ENCODE results near the gene EPHA6.

EPHA6 gene

DNA sequence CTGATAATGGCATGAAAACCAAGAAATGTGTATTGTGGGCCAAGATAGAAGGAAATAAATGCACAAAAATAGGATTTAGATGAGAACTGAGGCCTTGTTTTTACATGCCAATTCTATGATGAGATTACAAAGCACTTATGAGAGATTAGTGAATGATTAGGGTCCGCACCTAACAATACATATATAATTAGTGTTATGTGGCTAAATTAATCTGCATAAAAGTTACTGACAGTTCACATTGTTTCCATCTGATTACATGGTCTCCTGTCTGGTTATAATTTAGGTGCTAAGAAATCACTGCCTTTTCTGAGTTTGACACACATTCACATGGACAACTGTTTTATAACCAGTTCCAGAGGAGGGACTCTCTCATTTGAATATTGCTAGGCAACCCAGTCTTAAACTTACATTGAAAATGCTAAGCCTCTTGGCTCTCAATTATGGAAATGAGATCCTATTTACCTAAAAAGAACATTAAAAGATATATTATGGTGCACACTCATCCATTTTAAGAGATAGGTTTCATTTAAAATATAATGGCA, 833.1 kb downstream of the EPHA6 start:
- no peak for DNase-seq (ENCODE audit: low read depth)

DNA sequence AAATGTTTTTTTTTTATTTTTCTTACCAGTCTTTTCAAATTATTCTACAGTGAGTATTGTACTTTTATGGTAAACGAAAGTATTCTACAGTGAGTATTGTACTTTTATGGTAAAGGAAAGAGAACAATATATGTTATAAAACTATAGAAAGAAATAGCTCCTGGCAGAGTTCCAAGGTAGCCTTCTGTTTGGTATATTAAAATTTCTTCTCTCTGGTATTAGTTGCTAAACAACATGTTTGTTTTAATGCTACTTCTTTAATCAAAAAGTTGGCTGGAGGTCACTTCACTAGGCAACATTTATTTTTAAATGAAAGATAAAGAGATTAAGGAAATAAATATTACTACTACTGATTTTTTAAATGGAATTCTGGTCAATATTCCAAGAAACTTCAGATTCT, 841.6 kb downstream of the EPHA6 start:
- DNase-seq (ENCODE audit: low read depth): no peak

DNA sequence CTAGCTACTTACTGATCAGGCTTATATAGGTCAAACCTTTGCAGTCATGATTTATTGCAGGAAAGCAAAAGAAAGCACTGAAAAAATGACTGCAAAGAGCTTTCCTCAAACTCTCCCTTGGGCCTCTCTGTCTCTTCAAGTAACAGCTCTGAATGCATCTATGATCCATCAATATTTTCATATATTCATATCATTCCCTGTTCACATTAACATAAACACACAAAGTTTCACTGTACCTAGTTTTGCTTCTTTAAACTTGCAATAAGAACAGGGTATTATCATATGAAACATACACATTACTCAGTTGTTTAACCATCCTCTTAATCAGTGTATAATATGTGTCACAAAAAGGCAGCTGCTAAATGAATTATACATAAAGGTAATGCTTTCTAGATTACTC, 842.2 kb downstream of the EPHA6 start:
- DNase-seq (ENCODE audit: low read depth): no peak

DNA sequence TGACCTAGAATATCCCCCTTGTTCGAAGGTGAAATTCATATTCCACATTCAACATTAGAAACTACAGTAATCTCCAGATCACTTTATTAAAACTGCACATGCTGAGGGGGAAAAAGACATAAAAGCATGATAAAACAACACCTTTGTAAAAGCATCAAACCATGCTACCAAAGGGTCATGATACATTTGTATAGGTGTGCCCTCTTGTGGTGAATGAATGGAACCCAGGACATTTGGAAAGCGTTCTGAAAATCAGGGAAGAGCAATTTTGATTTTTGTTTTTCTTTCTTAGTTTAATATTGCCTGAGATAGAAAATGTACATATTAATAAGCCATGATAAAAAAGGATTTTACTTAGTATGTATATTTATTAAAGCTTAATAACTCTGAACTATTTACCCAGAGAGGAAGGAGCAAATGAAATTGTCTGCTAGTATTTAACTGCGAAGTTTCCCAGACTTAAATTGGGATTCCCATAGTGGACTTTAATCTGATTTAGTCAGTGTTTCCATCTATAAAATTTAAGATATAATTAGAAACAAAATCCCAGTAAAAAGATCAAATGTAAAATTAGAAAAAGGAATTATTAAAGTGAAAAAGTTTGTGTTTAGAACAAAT, 844.4 kb downstream of the EPHA6 start:
- no peak for DNase-seq (ENCODE audit: low read depth)

DNA sequence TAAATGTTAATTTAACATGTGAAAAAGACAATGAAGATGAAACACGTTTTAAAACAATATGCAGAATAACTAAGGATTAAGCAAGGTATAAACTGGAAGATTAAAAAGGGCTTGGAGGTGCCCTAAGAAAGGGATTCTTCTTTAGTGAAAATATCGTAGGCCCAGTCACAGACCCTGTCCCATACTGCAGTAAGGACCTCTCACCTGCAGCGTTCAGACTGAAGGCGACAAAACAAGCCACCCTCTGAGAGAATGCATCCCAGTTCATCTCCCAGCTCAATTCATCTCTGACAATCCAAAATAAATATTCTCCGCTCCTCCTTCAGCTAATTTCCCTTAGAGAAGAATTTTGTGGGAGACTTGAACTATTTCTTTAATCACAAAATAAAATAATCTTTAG, 847.9 kb downstream of the EPHA6 start:
- DNase-seq (ENCODE audit: low read depth): no peak

DNA sequence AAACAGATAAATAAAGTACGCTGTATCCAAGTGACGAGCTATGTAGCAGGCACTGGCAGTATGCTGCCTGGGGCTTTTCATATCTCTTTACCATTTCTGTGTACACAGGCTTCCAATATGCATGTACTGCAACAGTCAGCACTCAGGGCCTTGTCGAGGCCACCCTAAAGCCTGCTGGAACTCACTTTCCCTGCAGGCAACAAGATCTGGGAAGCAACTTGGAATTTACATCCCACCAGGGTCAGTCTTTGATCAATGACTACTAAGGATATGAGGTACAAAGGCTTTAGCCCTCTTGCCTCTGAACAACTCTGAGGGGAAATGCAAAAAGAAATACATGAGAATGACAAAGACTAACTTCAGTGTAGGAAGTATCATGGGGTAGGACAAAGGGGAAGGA, 848.4 kb downstream of the EPHA6 start:
- DNase-seq (ENCODE audit: low read depth): no peak

DNA sequence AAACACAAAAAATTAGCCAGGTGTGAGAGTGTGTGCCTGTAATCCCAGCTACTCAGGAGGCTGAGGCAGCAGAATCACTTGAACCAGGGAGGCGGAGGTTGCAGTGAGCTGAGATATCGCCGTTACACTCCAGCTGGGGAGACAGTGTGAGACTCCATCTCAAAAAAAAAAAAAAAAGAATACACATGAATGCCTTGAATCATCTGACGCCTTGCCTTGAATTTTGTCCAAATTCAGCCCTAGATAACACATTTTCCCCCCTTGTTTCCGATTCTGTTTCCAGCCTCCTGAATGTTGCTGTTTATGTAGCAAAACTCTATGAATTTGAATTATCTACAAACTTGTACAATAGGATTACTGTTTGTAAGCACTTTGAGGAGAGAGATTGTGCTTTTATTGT, 851.5 kb downstream of the EPHA6 start:
- no peak for DNase-seq (ENCODE audit: low read depth)

DNA sequence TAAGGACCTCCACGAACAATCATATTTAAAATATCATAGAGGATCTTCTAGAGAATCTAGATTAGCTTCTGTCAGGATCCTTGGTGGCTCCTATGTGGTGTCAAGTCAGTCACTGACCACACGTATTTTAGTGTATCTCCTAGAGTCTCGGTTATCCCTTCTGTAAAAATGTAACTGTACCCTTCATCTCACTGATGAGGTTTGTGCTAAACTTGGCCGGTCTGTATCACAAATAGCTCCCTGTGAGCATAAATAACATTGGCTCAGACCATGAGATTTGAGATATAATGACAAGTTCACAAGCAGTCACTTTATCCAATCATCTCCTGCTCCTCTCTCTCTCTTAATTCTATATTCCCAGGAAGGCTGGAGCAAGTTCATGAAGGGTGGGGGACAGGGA, 856.6 kb downstream of the EPHA6 start:
- no peak for DNase-seq (ENCODE audit: low read depth)

DNA sequence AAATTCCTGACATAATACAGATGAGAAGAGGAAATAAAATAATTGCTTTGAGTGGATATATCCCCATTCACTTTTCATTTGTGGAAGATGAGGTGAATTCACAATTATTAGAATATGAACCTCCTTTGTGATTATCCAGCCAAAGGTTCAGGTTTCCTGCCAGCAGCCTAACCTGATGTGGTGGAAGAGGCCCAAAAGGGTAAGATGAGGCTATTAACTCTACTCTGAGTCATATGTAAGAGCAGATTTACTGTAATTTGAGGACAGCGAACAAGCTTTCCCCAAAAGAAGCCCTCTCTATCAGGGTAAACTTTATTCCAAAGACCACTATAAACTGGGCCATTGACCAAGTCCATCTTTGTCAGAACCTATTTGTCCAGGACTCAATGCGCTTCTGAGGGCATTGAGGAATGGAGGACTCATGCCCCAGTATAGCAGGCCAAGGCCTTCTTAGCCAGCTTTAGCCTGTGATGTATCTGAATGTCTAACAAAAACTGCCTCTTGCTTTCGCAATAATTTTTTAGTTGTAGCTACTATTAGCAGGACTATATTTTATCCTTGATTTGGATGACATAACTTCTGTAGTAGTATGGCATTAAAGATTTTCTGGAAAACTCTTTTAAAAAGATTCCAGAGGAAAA, 859.1 kb downstream of the EPHA6 start:
- DNase-seq (ENCODE audit: low read depth): no peak

DNA sequence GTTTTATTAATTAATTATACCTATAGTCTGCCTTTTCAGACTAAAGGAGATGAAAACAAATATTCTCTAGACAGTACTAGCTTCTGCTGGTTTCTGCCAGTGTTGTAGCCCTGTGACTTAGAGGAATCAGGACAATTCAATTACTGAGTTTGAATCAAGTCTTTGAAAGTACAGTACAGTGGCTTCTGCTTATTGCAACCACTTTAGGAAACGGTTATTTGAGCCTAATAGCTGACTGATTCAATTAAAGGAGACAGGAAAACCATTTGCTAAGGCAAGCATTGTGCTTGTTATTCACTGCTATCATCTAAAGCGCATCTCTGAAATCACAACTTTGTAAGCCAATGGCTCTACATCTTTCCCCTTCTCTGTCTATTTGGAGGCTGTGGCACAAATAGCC, 860.1 kb downstream of the EPHA6 start:
- no peak for DNase-seq (ENCODE audit: low read depth)

DNA sequence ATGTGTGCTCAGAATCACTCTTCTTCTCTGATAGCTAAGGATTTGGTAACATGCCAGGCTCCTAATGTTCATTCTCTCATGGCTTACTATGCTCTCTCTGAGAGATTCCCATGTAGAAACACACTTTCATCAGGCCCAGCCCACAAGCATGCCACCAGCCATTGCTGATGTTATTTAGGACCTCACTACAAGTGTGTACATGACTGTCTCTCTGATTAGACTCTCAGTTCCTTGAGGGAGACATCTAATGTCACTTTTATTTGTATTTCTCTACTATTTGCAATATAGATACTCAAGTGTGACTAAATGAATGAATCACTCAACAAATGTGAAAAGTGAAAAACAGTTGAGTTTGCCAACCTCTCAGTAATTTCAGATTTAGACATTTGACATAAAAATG, 865.8 kb downstream of the EPHA6 start:
- DNase-seq (ENCODE audit: low read depth): no peak

DNA sequence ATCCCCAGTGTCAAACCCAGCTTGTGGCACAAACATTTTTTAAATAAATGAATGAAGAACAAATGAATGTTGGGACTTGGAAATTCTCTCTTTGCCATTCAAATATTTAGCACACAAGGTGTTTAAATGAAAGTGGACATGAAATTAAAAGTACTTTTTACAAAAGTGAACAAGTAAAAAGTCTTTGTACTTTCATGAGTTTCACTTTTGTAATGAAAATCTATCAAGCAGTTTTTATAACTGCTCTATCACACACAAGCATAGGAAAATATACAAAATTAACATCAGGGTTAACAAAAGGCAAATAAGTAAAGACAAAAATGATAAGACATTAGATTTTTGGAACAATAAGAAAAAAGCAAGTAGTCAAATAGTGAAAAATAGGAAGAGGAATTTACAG, 866.3 kb downstream of the EPHA6 start:
- no peak for DNase-seq (ENCODE audit: low read depth)

DNA sequence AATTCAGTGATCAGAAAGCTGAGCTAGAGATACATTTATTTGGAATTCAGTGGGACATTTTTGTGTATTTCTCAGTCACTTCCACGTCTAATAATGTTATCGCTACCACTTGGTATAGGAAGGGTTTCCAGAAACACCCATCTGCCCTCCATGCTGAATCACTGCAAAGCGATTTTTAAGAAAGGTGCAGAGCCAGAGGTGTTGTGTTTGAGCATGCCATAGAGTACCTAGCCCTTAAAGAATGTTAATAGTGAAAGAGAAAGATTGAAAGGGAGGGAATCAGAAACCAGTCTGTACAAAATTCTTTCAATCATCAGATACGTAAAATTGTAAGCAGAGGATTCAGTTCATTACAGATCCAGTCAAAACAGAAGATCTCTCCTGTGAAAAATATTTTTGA, 870.1 kb downstream of the EPHA6 start:
- no peak for DNase-seq (ENCODE audit: low read depth)

DNA sequence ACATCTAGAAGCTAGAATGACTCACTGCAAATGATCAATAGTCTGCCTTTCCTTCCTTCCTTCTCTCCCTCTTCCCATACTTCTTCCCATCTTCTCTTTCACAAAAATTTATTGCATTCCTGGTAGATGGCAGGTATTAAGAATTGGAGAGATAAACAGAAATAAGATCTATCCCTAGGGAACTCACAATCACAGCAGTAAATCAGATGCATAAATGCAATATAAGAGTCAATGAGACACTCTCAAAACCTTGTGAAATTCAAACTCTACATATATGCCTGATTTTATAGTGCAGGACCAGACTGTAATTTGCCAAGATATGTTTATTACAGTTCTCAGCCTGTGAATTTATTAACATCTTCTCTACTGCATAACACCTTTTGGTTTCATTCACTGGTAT, 871.9 kb downstream of the EPHA6 start:
- no peak for DNase-seq (ENCODE audit: low read depth)

DNA sequence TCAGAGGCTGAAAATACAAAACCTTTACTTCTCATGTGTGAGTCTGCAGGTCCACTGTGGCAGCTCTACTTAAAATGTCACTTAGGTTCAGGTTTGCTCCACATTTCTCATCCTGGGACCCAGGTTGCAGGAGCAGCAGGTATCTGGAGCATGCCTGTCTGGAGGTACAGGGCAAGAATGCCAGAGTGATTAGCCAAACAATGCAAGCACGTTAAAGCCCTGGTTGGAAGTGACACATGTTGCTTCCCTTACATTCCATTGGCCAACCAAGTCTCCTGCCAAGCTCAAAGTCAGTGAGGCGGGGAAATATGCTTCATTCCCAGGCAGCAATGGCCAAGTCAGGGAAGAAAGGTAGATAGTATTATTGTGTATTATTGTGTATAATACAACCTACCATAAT, 873.3 kb downstream of the EPHA6 start:
- no peak for DNase-seq (ENCODE audit: low read depth)

DNA sequence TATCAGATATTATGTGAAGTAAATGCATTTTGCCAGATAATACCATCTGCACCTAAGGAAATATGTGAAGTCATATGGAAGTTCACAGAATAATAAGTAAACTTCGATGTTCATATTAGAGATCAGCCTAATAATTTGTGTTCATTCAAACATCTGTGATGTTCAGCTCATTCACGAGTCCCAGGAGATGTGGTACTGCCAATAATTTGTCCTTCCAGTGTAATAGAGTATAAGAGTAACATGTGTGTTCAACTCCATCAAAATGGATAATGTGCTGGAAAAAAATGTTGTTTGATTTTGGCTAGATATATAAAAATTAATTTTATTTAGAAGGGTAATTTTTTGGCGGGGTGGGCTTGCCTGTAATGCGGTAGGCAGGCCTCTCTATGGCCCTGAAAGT, 874.7 kb downstream of the EPHA6 start:
- DNase-seq (ENCODE audit: low read depth): no peak

DNA sequence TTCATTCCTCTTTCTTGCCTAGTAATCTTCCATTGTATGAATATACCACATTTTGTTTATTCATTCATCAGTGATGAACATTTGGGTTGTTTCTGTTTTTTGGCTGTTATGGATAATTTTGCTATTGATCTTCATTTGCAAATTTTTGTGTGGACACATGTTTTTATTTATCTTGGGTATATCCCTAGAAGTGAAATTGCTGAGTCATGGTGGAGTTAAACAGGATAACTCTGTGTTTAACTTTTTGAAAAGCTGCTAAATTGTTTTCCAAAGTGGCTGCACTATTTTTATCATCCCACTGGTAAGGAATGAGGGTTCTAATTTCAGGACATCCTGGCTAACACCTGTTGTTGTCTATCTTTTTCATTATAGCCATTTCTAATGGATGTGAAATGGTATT, 875.6 kb downstream of the EPHA6 start:
- no peak for DNase-seq (ENCODE audit: low read depth)

DNA sequence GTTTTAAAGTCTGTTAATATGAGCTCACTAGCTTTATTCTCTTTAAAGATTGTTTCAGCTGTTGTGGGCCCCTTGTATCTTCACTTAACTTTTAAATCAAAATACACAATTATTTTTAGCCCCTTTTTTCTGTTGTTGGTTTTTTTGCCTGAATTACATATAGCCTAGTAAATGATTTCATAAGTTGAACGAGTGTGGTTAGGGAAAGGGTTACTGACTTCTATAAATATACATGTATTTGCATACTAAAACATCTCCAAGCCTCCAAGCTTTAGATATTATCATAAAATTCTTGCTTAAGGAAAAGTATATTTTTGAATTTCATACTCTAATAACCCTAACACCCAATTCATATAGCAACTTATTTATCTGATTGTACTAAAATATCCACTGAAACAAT, 877.0 kb downstream of the EPHA6 start:
- DNase-seq (ENCODE audit: low read depth): no peak

DNA sequence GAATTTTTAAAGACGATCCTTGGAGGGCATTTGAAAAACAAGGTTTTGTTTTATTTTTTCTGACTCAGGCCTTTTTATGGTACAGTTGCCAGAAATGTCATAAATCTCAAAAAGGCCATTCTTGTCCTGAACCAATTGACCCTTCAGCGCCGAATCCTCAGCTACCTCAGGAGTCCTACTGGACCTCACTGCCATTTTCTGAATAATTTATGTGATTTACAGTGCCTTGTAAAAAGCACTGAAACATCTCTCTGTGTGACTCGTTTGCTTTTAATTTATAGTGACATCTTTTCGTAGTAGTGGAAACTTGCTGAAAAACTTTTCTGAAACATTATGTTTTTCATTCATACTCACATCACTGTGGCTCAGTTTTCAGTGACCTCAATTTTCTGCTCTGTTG, 878.0 kb downstream of the EPHA6 start:
- no peak for DNase-seq (ENCODE audit: low read depth)

DNA sequence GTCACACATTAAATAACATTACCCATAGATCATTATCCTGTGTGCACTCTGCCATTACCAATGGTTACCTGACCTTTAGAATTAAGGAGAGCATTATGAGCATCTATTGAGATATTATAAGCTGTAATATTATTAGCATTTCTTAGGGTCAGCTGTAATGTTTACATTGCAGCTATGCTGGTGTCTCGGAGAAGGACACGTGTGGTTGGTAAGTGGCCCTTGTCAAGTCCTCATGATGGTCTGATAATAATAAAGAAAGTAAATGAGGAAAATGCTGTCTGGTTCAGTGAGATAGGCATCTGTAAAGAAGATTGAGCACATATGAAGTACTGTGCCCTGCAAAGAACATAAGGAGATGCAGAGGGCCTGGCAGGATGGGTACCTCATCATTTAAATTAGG, 878.4 kb downstream of the EPHA6 start:
- no peak for DNase-seq (ENCODE audit: low read depth)

DNA sequence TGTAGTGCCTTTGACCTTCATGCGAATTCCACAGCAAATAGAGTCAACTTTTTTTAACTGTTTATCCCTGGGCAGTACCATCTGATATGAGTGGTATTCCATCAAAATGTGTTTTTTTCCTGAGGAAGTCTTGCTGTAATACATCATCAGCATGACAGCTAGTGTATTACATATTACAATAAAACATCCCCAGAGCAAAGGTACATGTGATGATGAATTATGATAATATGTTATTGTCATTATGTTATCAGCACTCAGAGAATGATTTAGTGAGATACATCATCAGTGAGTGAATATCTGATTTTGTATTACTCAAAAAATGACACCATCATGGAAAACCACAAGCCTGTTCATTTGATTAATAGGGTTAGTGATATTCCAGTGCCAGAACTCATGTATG, 880.5 kb downstream of the EPHA6 start:
- DNase-seq (ENCODE audit: low read depth): no peak

DNA sequence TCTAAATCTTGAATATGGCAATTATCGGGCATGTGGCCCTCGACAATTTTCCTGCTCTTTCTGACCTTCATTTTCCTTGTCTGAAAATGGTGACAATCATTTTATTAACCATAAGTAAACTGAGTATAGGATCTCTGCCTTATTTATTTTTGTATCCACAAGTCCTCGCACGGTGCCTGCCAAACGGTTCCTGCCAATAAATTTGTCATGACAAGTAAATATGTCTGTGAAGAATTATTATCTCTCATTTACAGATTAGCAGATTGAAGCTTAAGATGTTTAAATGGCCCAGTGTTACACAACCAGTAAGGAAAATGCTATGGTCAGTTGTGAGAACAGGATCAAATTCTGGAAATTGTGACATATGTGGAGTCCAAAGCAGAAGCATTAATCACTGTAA, 884.3 kb downstream of the EPHA6 start:
- DNase-seq (ENCODE audit: low read depth): no peak

DNA sequence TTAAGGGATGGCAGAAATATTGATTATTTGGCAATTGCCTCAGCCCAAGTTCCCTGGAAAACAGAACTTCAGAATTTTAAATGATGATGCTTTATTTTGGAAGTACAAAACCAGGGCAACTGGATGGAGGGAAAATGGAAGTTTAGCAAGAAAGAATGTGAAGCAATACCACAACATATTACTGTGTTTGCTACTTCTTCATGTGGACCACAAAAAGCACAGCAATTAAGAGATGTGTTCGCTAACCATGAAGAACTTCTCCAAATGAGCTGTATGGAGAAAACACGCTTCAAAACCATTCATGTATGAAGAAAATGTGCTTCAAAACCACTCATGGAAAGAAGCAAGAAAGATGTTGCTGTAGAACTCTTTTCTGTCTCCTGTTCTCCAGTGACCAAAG, 885.5 kb downstream of the EPHA6 start:
- no peak for DNase-seq (ENCODE audit: low read depth)

DNA sequence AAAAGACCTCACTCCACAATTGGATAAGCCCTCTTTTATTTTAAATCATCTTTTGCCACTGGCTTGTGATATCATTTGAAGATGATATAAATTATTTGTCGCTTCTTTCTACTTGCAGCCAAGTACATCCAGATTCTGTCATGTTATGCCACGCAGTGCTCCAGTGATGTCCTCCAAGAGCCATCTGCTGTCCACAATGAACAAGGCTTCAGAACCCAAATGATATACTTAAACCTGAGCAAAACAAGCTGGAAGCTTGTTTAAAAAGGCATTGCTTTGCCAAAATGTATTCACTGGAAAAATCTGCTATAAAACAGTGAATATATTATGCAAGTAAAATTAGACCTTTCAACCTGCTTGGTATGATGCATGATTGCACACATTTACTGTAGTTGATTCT, 891.4 kb downstream of the EPHA6 start:
- DNase-seq (ENCODE audit: low read depth): no peak
